Skeletal muscle tissue (tissue), 4 donors: ENCODE data around the gene ERC1. TPM values are rescaled to one million over a fixed set of nuclear protein-coding genes. Genes with fewer than 3 reads are reported as not detected.

ENCODE experiments used
- H3K27ac ChIP-seq: one replicate; pipeline ENCODE4 v1.7.0; 2013; ENCODE audit warnings: mild to moderate bottlenecking, low read depth, low read length, inconsistent platforms
- H3K27me3 ChIP-seq, 3 donors: one replicate each; pipeline ENCODE4 v1.7.0; 2013; ENCODE audit warnings: low read length in 3 of 3; ENCODE audit not compliant: control insufficient read depth in 3 of 3, insufficient read depth in 3 of 3
- H3K36me3 ChIP-seq, 3 donors: one replicate each; pipeline ENCODE4 v1.7.0; 2013; ENCODE audit warnings: low read length in 3 of 3; ENCODE audit not compliant: control insufficient read depth in 3 of 3, insufficient read depth in 3 of 3
- H3K4me1 ChIP-seq, 3 donors: one replicate each; pipeline ENCODE4 v1.7.0; 2013; ENCODE audit warnings: low read length in 3 of 3, mild to moderate bottlenecking in 3 of 3; ENCODE audit not compliant: control insufficient read depth in 3 of 3, insufficient read depth in 3 of 3
- H3K4me3 ChIP-seq, 3 donors: one replicate each; pipeline ENCODE4 v1.7.0; 2013; ENCODE audit warnings: low read length in 3 of 3
- H3K9ac ChIP-seq, 3 donors: one replicate each; pipeline ENCODE4 v1.7.0; 2013; ENCODE audit warnings: low read length in 3 of 3, mild to moderate bottlenecking in 3 of 3, moderate library complexity in 2 of 3, low read depth in 1 of 3
- H3K9me3 ChIP-seq, 3 donors: one replicate each; pipeline ENCODE4 v1.7.0; 2013; ENCODE audit warnings: low read length in 3 of 3; ENCODE audit not compliant: control insufficient read depth in 3 of 3
- total RNA-seq: library from RNA; depleted of rRNA; stranded (reverse); fragments of >200 nt; gene quantifications from one replicate; pipeline ENCODE4 v1.2.3, GENCODE V29; 2014
- donor health status: Osteomylitis.

The ERC1 gene
- total RNA-seq, 1 donor from 2014 or later: 56.9 TPM

DNA sequence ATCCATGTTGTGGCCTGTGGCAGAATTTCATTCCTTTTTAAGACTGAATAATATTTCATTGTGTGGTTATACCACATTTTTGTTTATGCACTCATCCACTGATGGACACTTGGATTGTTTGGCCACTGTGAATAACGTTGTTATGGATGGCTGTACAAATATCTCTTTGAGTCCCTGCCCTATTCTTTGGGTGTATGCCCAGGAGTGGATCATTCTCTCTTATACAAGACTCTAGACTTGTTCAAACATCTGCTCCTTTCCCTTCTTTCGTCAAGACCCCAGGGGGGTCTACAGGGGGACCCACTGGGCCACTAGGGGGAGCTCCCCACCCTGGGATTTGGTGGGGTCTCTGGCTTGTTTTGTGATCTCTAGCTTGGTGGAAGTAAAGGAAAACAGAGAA, 526.0 kb downstream of the ERC1 start:
- no peak overlapping the region for H3K27ac ChIP-seq
- H3K9me3 ChIP-seq: peaks cover 0 to 3% (median 0%) of the 10 kb centered on the region in 3 donors
- no peaks in the 10 kb centered on the region for H3K36me3 ChIP-seq
- no peak overlapping the region for H3K4me3 ChIP-seq
- H3K4me1 ChIP-seq: peaks cover 0 to 3% (median 0%) of the 10 kb centered on the region in 3 donors
- H3K9ac ChIP-seq: no peak overlapping the region
- H3K27me3 ChIP-seq: peaks cover 5 to 23% (median 7%) of the 10 kb centered on the region in 3 donors

DNA sequence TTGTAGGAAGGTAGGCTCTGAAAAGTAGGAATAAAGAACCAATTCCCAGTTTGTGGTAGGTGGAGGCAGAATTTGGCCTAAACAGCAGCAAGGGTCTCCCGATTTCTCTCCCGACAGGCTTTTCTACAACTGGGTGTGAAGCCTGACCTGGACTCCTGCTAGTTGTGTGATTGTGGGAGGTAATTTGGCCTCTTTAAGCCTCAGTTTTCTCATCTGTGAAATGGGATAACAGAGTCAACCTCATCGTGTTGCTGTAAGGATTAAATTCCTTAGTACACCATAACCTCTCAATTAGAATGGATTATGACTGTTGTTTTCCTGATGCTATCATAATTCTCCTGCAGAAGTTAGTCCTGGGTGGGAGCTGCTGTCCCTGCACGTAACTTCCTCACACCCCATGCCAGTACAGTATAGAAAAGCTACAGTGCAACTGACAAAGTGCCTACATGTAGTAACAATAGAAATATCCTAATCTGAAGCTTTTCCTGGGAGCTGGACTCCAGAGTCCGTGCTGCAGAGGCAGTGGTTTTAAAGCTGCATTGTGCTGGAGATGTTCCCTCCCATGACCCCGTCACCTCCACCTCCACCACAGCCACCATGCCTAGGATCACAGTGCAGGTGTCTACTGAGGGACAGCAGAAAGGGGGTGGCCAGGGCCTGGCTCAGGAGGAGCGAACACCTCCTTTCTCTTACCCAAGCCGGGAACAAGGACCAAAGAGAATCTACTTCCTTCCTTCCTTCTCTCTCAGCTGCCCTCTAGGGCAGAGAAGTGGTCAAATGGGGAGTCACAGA, 526.9 kb downstream of the ERC1 start:
- peaks cover 0 to 3% (median 0%) of the 10 kb centered on the region in 3 donors for H3K9me3 ChIP-seq
- H3K9ac ChIP-seq: no peak overlapping the region
- peaks cover 0 to 3% (median 0%) of the 10 kb centered on the region in 3 donors for H3K4me1 ChIP-seq
- no peak overlapping the region for H3K27ac ChIP-seq
- no peaks in the 10 kb centered on the region for H3K36me3 ChIP-seq
- peaks cover 5 to 24% (median 7%) of the 10 kb centered on the region in 3 donors for H3K27me3 ChIP-seq
- H3K4me3 ChIP-seq: no peak overlapping the region

DNA sequence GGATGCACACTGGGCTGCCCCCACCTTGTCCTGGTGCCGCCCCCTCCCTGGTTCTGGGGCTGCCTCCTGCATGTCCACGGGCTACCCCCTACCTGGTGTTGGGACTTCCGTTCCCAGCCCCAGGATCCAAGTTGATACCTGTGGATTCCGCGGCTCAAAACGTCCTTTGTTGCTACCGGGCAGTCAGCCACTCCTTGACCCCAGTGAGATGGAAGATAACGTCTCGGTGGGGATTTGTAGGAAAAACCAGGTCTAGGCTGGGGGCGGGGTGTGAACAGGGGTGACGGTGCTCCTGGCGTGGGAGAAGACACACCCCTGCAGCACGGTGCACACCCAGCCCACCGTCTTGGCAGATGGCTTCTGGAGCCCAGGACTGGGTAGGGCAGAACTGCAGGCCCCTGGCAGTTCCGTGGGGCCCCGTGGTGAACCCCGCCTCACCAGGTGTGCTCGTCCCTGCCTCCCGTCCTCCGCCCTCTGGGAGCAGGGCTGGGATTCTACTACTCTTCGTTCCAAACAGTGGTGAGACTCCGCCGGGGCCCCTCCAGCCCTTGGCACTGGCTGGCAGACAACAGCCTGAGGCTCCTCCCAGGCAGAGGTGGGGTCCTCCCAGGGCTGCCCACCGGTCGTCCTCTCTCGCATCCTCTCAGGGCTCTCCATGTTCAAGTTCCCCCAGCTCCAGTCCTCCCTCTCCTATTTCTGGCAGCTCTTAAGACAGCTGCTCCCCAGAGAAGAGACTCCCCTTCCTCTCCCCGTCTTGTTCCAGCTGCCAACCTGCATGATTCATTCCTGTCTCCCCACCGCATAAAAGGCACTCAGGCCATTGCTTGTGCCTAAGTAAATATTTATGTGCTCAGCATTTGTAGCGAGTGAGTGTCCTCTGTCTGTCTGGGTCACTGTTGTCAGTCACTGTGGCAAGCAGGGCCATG, 527.8 kb downstream of the ERC1 start:
- Histone ChIP-seq H3K9ac (no peak overlapping the region), H3K9me3 (peaks cover 0 to 3% (median 0%) of the 10 kb centered on the region in 3 donors), H3K27ac (no peak overlapping the region), H3K4me1 (peaks cover 0 to 3% (median 0%) of the 10 kb centered on the region in 3 donors), H3K36me3 (no peaks in the 10 kb centered on the region), H3K27me3 (peaks cover 5 to 33% (median 13%) of the 10 kb centered on the region in 3 donors), H3K4me3 (no peak overlapping the region)

DNA sequence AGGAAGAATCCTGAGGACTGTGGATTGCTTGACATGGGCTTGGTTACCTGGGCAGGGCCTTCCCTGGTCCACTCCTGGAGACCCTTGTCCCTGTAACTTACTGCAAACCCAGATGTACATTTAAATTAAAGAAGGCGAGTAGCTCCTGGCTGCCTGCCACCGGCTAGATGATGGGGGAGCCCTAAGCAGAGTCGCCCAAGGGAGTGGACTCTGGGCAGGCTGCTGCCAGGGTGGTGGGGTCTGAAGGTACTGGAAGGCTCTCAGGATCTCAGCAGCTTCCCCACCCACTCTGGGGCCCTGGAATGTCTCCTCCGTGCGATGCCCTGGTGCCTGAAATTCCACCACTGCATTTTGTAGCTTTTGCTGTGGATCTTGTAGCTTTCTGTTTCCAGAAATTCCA, 528.6 kb downstream of the ERC1 start:
- Histone ChIP-seq H3K27me3 (peaks cover 5 to 38% (median 16%) of the 10 kb centered on the region in 3 donors), H3K4me3 (no peak overlapping the region), H3K27ac (no peak overlapping the region), H3K9me3 (peaks cover 0 to under 1% (median 0%) of the 10 kb centered on the region in 3 donors), H3K4me1 (peaks cover 0 to 3% (median 0%) of the 10 kb centered on the region in 3 donors), H3K36me3 (no peaks in the 10 kb centered on the region), H3K9ac (no peak overlapping the region)

DNA sequence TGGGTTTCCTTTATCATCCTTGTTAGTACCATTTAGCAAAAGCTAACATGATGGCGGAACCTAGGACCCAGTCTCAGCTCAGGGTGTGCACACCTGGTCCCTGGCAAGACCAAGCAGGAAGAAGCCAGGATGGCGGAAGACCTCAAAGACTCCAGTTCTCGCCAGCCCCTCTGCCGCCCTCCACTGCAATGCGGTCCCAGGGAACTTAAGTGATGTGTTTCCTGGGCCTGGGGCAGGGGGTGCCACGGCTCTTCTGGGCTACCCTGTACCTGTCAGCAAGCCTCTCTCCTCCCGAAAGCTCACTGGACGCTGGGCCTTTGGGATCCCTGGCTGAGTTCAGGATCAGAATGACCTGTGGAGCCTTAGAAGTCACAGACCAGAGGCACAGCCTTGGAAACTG, 532.0 kb downstream of the ERC1 start:
- Histone ChIP-seq H3K27me3 (peaks cover 17 to 57% (median 22%) of the 10 kb centered on the region in 3 donors), H3K4me3 (no peak overlapping the region), H3K36me3 (no peaks in the 10 kb centered on the region), H3K4me1 (peaks cover 0 to 3% (median 0%) of the 10 kb centered on the region in 3 donors), H3K9ac (no peak overlapping the region), H3K9me3 (no peaks in the 10 kb centered on the region), H3K27ac (no peak overlapping the region)

DNA sequence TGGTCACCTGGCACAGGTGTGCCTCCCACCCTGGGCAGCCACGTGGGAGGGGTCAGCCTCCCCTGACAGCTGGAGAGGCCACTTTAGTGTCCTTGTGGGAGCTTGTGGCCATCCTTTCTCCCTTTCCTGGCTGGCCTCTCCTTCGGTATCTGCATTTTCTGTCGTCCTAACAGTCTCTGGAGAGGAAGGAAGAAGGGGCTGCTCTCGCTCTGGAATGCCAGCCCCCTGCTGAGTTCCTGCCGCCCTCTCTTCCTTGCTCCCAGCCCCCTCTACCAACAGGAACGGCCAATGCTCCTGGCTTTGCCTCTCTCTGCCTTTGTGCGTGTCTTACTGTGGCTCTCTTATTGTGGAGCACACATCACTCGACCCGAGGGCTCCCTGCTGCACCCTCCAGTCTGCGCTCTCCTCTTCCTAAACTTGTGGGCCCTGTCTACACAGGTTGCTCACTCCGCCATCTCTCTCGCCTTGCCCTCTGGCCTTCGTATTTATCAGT, 532.6 kb downstream of the ERC1 start:
- H3K4me1 ChIP-seq: peaks cover 0 to 3% (median 0%) of the 10 kb centered on the region in 3 donors
- H3K9me3 ChIP-seq: no peaks in the 10 kb centered on the region
- no peak overlapping the region for H3K4me3 ChIP-seq
- H3K27me3 ChIP-seq: peaks cover 16 to 56% (median 21%) of the 10 kb centered on the region in 3 donors
- no peaks in the 10 kb centered on the region for H3K36me3 ChIP-seq
- H3K27ac ChIP-seq: no peak overlapping the region
- no peak overlapping the region for H3K9ac ChIP-seq

DNA sequence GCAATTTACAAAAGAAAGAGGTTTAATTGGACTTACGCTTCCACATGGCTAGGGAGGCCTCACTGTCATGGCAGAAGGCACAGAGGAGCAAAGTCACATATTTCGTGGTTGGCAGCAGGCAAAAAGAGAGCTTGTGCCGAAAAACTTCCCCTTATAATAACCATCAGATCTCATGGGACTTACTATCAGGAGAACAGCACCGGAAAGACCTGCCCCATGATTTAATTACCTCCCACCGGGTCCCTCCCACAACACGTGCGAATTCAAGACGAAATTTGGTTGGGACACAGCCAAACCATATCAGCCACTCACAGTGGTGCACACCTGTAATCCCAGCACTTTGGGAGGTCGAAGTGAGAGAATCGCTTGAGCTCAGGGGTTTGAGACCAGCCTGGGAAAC, 534.8 kb downstream of the ERC1 start:
- H3K36me3 ChIP-seq: no peaks in the 10 kb centered on the region
- H3K9me3 ChIP-seq: no peaks in the 10 kb centered on the region
- peaks cover 29 to 55% (median 29%) of the 10 kb centered on the region in 3 donors for H3K27me3 ChIP-seq
- no peaks in the 10 kb centered on the region for H3K4me1 ChIP-seq
- H3K4me3 ChIP-seq: no peak overlapping the region
- H3K27ac ChIP-seq: no peak overlapping the region
- no peak overlapping the region for H3K9ac ChIP-seq

DNA sequence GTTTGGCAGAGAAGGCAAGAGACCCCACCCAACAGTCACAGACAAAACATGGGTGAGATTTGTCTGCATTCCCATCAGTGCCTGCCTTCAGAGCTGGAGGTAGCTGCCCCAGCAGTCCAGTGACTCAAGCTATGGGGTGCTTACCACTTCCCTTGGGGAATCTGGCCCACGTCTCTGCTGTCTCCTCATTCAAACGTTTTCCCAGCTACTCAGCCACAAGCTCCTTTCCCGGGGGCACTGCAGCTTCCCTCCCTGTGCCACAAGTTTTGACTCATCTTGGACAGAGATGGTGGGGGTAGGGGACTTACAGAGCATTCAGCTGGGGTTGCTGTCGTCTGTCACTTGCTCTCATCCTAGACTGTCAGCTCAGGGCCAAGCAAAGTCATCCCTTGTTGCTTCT, 536.8 kb downstream of the ERC1 start:
- Histone ChIP-seq H3K4me1 (peaks cover 4 to 12% (median 6%) of the 10 kb centered on the region in 3 donors), H3K4me3 (no peak overlapping the region), H3K27ac (no peak overlapping the region), H3K9me3 (no peaks in the 10 kb centered on the region), H3K36me3 (no peaks in the 10 kb centered on the region), H3K9ac (no peak overlapping the region), H3K27me3 (peaks cover 41 to 71% (median 46%) of the 10 kb centered on the region in 3 donors)

DNA sequence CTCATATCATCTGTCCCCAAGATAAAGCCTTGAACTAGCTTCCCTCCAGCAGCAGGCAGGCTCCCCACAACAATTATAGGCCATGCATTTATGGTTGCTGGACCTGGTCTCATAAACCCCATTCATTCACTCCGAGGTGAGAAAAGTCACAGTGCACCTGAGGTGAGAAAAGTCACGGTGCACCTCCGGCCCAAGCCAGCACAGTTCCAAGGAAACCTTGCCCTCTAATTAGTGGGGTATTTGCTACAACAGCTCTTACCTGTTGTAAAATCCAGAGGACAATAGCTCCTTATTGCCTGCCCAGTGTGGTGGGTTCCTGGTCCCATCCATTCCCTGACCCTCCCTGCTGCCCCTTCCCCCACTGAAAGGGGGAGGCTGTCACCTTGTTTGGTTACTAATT, 537.8 kb downstream of the ERC1 start:
- Histone ChIP-seq H3K9me3 (no peaks in the 10 kb centered on the region), H3K4me3 (no peak overlapping the region), H3K27ac (no peak overlapping the region), H3K36me3 (no peaks in the 10 kb centered on the region), H3K27me3 (peaks cover 35 to 71% (median 56%) of the 10 kb centered on the region in 3 donors), H3K4me1 (peaks cover 8 to 12% (median 9%) of the 10 kb centered on the region in 3 donors), H3K9ac (no peak overlapping the region)
